ENCODE measurements around the gene ELL2. TPM values are rescaled to one million over a fixed set of nuclear protein-coding genes. Genes with fewer than 3 reads are reported as not detected.

Gene ELL2
- total and polyA plus RNA-seq, 9 of the 15 experiments (the other 6 are each of a cell fraction or from before 2014, with no cell fraction given), result 4.3 to 18.3 (median 14.5) TPM

- H3K36me3 ChIP-seq (ENCODE audit: control insufficient read depth, insufficient read depth, low read length), result no peaks in the 10 kb centered on the region
- no peaks in the 10 kb centered on the region for H4K20me1 ChIP-seq (replicated peaks; ENCODE audit: control insufficient read depth, insufficient read depth, low read length)
- H3K27ac ChIP-seq (ENCODE audit: extremely low read depth, low read depth, low read length), result no peak overlapping the region
- intact Hi-C loops (cut with micrococcal nuclease) (no loop called here), in situ Hi-C loops (cut with MboI) (no loop called here)
- no peaks in the 10 kb centered on the region for H3K9me1 ChIP-seq (ENCODE audit: control insufficient read depth, insufficient read depth, low read length)
- no TSS peak for BruUV-seq (replicated peaks)
- ChIA-PET POLR2A (no interaction called here), CTCF (ENCODE audit: low intra/inter-chr PET ratio) (no interaction called here)
- no peak overlapping the region for H3K4me2 ChIP-seq (ENCODE audit: insufficient read depth, low read length)
- no peak for FAIRE-seq
- peaks cover 0 to 10% of the 10 kb centered on the region in 2 experiments; a peak in 3 of 5 replicates for H3K4me1 ChIP-seq (replicated peaks in 1 of 2; ENCODE audit: control insufficient read depth in 2 of 2, insufficient read depth in 2 of 2, low read length in 2 of 2)
- DNase-seq (ENCODE audit: extremely low read depth in 1 of 4, low spot score in 3 of 4), result no peak
- no peaks in the 10 kb centered on the region for H3K9me3 ChIP-seq (replicated peaks; ENCODE audit: control insufficient read depth, insufficient read depth, low read depth, low read length)
- no peak overlapping the region for H3K9ac ChIP-seq (ENCODE audit: insufficient read depth in 1 of 2, low read depth in 2 of 2, low read length in 2 of 2)
- 88% methylated on average over 1 of the region's 1 CpG for WGBS (ENCODE audit: insufficient coverage, low coverage, missing lambda C conversion rate)
- no peak overlapping the region for H3K4me3 ChIP-seq
- H3K27me3 ChIP-seq (ENCODE audit: control insufficient read depth in 2 of 2, insufficient read depth in 2 of 2, low read length in 2 of 2), result no peaks in the 10 kb centered on the region
- TF ChIP-seq ZNF445 (CRISPR knock-in tag; IDR thresholded peaks at IDR 0.05; ENCODE audit: low read depth) (no peak), GABPB2 (CRISPR knock-in tag; conservative IDR thresholded peaks at IDR 0.05) (no peak), DMBX1 (CRISPR knock-in tag; IDR thresholded peaks at IDR 0.05; ENCODE audit: borderline replicate concordance) (no peak), SIRT6 (IDR thresholded peaks at IDR 0.05; ENCODE audit: low read depth, low read length) (no peak), NCOR1 (IDR thresholded peaks at IDR 0.05) (no peak), HLTF (IDR thresholded peaks at IDR 0.05) (no peak), DLX4 (CRISPR knock-in tag; IDR thresholded peaks at IDR 0.05) (no peak), ZBTB34 (CRISPR knock-in tag; IDR thresholded peaks at IDR 0.05) (no peak)
- no peak overlapping the region for H2AFZ ChIP-seq (ENCODE audit: low read depth, low read length)
- H3K79me2 ChIP-seq (ENCODE audit: control insufficient read depth, insufficient read depth, low read length), result no peaks in the 10 kb centered on the region
- no peak for ATAC-seq
Observed at GRCh38 chr5:95967236-95967635, 5.6 kb upstream of the ELL2 start.

Measured in K562 (cell line).